ENCODE data around the gene DPH1.

The DPH1 gene

DNA sequence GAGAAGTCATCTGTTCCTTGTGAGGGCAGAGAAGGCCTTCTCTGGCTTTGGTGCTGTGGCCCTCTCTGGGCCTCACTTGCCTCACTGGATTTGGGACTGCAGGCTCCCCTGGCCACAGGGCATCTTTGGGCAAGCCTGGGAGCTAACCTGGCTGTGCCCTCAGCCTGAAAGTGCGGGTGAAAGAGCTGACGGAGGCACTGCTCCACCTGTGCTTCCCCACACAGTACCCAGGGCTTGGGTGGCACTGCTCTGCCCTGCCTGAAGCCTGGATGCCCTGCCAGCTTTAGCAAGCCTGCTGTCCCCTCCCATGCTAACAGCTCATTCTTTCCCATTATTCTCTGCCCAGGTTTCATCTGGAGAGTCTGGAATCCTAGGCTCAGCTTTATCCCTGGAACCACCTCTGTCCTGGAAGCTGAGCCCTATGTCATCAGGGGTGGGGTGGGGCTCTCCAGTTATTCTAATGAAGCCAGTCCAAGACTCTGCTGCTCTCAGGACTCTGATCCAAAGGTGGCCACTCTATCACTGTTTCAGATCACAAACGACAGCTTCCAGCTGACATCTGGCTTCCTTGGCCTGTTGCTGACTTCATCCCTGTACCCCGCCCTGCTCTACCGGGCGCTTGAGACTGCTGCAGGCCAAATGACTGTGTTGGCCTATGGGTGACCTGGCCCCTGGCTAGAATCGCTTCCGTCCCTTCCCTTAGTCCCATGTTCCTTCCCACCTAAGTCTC, 54.2 kb downstream of the DPH1 start:
- DNase-seq = no peak

DNA sequence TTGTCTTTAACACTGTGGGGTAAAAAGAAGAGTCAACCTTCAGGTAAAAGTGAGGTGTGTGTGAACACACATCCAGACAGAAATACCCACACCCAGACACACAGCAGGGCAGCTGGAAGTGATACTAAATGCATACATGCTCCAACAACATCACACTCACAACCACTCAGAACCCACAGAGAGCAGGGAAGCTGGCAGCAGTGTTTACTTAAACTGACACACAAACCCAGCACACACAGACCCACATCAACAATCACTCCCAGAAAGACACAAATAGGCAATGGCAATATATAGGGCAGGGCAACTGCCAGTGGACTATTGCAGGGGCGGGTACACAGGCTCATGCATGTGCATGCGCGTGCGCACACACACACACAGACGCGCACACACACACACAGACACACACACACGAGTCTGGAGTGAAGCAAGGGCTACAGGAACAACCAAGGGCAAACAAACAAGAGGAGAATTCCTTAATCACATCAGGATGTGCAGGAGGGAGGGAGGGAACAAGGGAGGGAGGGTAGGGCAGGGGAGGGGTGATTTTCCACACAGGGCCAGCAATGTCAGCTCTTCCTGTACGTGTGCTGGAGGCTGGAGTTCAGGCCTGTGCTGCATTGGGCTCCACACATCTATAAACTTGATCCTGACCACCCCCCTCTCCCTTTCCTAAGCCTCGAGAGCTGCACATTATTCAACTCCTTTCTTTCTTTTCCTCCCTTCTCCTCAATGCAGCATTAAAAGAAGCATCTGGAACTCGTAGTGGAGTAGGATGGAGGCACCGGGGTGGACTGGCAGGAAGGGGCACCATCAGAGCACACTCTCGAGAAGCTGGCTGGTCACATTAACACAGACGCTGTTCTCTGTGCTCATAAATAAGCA, 55.1 kb downstream of the DPH1 start:
- DNase-seq = no peak

DNA sequence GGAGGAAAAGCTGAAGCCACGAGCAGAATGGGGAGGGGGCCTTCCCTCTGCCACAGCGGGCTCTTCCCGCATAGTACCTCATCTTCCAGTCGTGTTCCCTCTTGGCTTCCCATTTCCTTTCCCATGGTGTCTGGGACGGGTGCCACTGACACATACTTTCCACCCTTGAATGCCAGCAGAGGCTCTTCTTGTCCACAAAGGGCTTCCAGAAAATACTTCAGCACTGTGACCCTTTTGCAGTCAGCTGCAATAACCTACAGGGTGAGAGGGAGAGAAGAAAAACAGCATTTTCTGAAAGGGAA, 55.6 kb downstream of the DPH1 start:
- DNase-seq = no peak

DNA sequence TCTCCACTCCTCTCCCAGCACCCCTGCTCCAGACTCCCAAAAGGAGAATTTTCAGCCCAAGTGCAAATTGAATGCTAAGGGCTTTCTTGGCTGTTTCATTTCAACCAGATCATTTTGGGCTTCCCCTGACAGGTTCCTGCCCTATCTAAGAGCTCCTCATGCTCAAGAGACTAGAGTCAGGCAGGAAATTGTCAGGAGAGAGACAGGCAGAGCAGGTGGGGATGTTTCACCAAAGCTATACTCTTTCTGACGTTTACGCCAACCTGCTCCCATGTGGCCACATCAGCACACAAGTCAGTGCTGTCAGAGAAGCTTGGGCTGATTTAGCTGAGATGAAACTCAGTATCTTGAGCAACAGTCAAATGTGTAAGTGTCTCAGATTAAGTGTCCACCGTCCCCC, 56.4 kb downstream of the DPH1 start:
- no peak for DNase-seq

DNA sequence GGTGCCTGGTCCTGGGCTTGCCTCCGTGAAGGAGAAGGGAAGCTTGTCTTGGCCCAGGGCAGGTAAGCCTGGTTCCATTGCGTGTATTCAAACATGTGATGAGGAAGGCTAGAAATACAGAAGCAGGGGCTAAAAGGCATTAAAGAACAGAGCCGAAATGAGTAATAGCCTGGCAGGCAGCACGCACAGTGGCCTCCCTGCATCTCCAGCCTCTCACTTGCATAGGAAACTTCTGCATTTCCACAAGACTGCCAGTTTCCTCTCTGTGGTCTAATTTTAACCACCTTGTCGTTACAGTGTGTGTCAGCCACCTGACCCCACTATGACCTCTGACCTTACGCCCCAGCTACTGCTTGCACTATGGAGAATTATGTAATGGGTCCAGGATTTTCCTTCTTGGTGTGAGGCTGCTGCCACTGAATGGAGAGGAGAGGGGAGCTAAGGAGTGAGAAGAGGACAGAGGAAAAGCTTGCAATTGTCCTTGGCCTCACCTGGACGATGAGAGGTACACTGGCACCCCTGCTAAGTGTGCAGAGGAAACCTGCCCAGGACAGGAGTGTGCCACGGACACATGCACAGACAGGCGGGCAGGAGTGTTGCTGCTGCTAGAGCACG, 57.8 kb downstream of the DPH1 start:
- no peak for DNase-seq

DNA sequence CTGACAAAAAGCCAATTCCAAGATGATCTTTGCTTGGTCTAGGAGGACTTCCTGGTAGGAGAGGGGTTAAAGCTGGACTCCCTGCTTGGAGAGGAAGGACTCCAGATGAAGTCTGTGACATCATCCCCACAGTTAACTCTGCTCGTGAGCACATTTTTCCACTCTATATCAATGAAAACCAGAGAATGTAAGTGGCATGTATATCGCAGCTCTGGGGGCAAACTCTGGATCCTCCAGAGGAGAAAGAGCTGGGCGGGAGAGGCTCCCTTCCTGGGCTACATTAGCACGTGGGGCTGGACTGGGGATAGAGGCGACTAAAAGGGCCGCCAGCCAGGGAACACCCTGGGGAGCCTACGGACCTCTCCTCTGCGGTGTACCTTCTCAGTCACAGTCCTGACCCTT, 59.1 kb downstream of the DPH1 start:
- no peak for DNase-seq

DNA sequence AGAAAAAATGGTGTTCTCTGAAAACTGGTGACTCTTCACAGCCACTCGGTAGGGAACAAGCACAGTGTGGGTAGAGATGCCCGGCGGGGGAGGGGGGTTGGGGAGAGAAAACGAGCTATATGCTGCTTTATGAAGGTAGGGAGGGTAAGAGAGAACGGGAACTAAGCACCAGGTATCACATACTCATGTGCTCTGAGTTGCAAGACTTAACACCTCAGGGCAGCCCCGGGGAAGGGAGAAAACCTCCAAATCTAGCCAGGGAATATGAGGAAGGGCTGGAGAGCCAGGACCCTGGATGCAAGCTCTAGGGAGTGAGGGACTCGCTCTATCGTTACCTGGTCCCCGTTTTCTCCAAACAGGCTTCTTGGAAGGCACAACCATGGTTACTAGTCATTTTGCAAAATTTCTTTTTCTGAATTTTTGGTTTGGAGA, 60.3 kb downstream of the DPH1 start:
- DNase-seq = no peak

DNA sequence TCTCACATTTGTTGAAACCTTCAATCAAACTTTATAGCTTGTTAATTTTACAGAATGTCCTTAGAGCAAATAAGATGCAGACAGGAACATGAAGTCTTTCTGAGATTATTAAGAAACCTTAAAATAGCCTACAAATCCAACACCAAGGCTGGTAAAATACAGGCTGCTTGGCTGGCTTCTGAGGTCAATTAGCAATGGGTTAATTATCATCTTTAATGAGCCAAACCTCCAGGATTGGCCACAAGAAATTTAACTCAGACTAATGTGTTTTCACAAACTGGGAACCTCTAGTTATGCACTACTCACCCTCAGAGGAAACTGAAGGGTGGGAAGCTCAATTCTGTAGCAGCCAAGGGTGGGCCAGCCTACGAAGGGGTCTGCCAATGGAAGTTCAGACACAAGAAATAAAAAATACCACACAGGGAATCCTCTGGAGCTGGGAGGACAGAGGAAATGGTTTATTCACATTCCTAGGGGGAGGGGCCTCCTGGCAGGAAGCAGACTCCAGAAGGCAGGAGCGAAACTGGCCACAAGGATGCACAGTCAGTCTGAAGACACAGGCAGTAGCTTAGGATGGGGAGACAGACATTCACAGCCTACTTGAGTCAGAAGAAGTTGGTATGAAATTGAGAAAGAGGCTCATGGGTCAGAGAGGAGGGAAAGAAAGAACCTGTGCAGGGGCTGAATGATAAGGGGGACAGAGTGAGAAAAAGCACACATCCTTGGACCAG, 61.0 kb downstream of the DPH1 start:
- no peak for DNase-seq

DNA sequence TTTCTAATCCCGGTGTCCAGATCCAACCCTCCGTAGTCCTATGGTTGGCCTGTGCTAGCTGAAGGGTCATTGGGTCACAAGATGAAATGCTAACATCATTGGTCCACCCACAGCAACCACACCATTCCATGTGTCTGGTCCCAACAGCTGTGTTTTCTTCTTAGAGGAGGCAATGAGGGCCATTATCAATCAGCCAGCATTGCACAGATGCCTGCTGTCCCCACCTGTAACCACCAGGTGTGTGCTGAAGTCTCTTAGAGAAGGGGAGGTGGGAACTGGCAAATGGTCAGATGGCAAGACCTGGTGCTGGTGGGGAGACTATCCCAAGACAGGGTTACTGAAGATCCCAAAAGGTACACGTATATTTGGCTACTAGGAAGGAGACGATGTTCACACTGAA, 62.3 kb downstream of the DPH1 start:
- DNase-seq = no peak

DNA sequence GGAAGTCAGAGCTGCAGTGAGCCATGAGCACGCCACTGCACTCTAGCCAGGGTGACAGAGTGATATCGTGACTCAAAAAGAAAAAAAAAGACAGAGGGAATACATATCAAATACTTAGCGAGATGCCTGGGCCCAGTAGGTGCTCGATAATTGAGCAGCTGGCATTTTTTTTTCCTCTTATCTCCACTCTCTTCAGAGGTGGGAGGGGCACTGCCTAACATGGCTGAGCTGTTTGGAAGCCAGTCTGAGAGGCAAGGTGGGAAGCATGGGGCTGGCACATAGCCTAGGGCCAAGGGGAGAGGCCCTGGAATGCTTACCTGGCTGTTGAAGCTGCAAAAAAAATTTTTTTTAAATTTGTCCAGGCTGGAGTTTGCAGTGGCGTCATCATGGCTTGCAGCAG, 63.4 kb downstream of the DPH1 start:
- DNase-seq = no peak

Data from COR-L47 (cell line).